B cell (primary cell): ENCODE data around the gene ZSCAN12.
A peak's percentile ranks its signal among the peaks of the same experiment; 100 is the strongest.

ENCODE experiments used
- EZH2 ChIP-seq: IDR thresholded peaks from 2 replicates; pipeline ENCODE4 v1.6.1; 2012; ENCODE audit warnings: borderline replicate concordance, low read depth, mild to moderate bottlenecking, moderate library complexity, low read length; ENCODE audit not compliant: insufficient read depth, poor library complexity, severe bottlenecking
- TF ChIP-seq, protein P1 (sequence below): fragments of 200-600 bp; IDR thresholded peaks from one replicate; pipeline ENCODE4 v1.8.0; 2022; ENCODE audit warnings: antibody characterized with exemption, mild to moderate bottlenecking

- TF ChIP-seq, protein P1, sequence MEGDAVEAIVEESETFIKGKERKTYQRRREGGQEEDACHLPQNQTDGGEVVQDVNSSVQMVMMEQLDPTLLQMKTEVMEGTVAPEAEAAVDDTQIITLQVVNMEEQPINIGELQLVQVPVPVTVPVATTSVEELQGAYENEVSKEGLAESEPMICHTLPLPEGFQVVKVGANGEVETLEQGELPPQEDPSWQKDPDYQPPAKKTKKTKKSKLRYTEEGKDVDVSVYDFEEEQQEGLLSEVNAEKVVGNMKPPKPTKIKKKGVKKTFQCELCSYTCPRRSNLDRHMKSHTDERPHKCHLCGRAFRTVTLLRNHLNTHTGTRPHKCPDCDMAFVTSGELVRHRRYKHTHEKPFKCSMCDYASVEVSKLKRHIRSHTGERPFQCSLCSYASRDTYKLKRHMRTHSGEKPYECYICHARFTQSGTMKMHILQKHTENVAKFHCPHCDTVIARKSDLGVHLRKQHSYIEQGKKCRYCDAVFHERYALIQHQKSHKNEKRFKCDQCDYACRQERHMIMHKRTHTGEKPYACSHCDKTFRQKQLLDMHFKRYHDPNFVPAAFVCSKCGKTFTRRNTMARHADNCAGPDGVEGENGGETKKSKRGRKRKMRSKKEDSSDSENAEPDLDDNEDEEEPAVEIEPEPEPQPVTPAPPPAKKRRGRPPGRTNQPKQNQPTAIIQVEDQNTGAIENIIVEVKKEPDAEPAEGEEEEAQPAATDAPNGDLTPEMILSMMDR = peak; percentile 78
- no peak for TF ChIP-seq EZH2
Measured at GRCh38 chr6:28399350-28400121, at the start of gene ZSCAN12.
